H1 (cell line): ENCODE measurements around the gene ARHGEF28. TPM values are rescaled to one million over a fixed set of nuclear protein-coding genes. Genes with fewer than 3 reads are reported as not detected.

Source experiments
- CTCF ChIA-PET: fragments of 300-600 bp; sonication (Branson Sonifier 250); formaldehyde crosslinking; loops from one replicate; lab custom pipeline; 2021; ENCODE audit not compliant: partially characterized antibody; lab: Charles Lee
- POLR2A ChIA-PET: fragments of 300-600 bp; sonication (Branson Sonifier 250); formaldehyde crosslinking; loops from one replicate; lab custom pipeline; 2021; ENCODE audit warnings: inconsistent platforms; ENCODE audit not compliant: partially characterized antibody; lab: Charles Lee
- DNase-seq, 2 experiments: peaks; one replicate each; pipeline versions ENCODE4 v3.0.0 to v3.0.0-alpha.2; 2010 to 2022; ENCODE audit warnings: low spot score in 2 of 2, low read depth in 1 of 2, mixed read lengths in 1 of 2
- FAIRE-seq: peaks from 2 replicates; lab custom pipeline; 2011; peaks lifted over from hg19 to GRCh38; lab: Jason Lieb, UNC
- H2AFZ ChIP-seq: 2 replicates; pipeline ENCODE4 v1.8.1; 2012; ENCODE audit warnings: low read length, inconsistent platforms
- H2AK5ac ChIP-seq: 2 replicates; pipeline ENCODE4 v1.6.1; 2013; ENCODE audit warnings: low read depth, low read length
- H2BK120ac ChIP-seq: replicated peaks from 2 replicates; pipeline ENCODE3; 2013; ENCODE audit warnings: low read depth, low read length, inconsistent platforms
- H2BK12ac ChIP-seq: 2 replicates; pipeline ENCODE4 v1.6.1; 2013; ENCODE audit warnings: low read depth, low read length
- H2BK15ac ChIP-seq: 2 replicates; pipeline ENCODE4 v1.6.1; 2013; ENCODE audit warnings: low read length
- H2BK20ac ChIP-seq: 2 replicates; pipeline ENCODE4 v1.6.1; 2013; ENCODE audit warnings: low read length
- H2BK5ac ChIP-seq: 2 replicates; pipeline ENCODE4 v1.6.1; 2013; ENCODE audit warnings: low read depth, low read length
- H3K14ac ChIP-seq: 2 replicates; pipeline ENCODE4 v1.6.1; 2013; ENCODE audit warnings: inconsistent platforms; ENCODE audit not compliant: insufficient read length
- H3K18ac ChIP-seq: 2 replicates; pipeline ENCODE4 v1.6.1; 2013; ENCODE audit warnings: low read length; ENCODE audit errors: extremely low read depth
- H3K23ac ChIP-seq: 2 replicates; pipeline ENCODE4 v1.6.1; 2013; ENCODE audit warnings: inconsistent platforms; ENCODE audit not compliant: insufficient read length
- H3K23me2 ChIP-seq: 2 replicates; pipeline ENCODE4 v1.6.1; 2013; ENCODE audit warnings: low read depth, low read length
- H3K27ac ChIP-seq: 2 replicates; pipeline ENCODE4 v1.6.1; 2011; ENCODE audit warnings: low read depth, low read length, inconsistent platforms
- H3K27me3 ChIP-seq, 4 experiments: replicated peaks in 1 of 4; 1 replicate in 1 of 4; 2 replicates in 3 of 4; pipeline versions ENCODE4 v1.6.1 to v1.8.1; 2011 to 2013; ENCODE audit warnings: low read length in 3 of 4, mild to moderate bottlenecking in 3 of 4, inconsistent platforms in 2 of 4, mixed read lengths in 2 of 4, moderate library complexity in 1 of 4; ENCODE audit not compliant: control insufficient read depth in 3 of 4, insufficient read depth in 3 of 4; ENCODE audit errors: extremely low read depth in 1 of 4
- H3K36me3 ChIP-seq, 4 experiments: 2 replicates each; pipeline versions ENCODE4 v1.6.1 to v1.8.1; 2011 to 2013; ENCODE audit warnings: mild to moderate bottlenecking in 4 of 4, low read length in 3 of 4, moderate library complexity in 2 of 4, control low read depth in 1 of 4, inconsistent platforms in 1 of 4; ENCODE audit not compliant: insufficient read depth in 4 of 4, control insufficient read depth in 2 of 4
- H3K4ac ChIP-seq: replicated peaks from 2 replicates; pipeline ENCODE3; 2013; ENCODE audit warnings: low read length, low read depth, mixed read lengths, inconsistent platforms; ENCODE audit not compliant: insufficient read length
- H3K4me1 ChIP-seq, 4 experiments: replicated peaks in 1 of 4; 1 replicate in 1 of 4; 2 replicates in 3 of 4; pipeline versions ENCODE4 v1.6.1 to v1.8.1; 2011 to 2013; ENCODE audit warnings: low read length in 3 of 4, inconsistent platforms in 2 of 4, mixed read lengths in 1 of 4; ENCODE audit not compliant: insufficient read depth in 4 of 4, control insufficient read depth in 3 of 4
- H3K4me2 ChIP-seq, 2 experiments: 2 replicates each; pipeline versions ENCODE4 v1.6.1 to v1.8.1; 2011 to 2013; ENCODE audit warnings: low read depth in 2 of 2, low read length in 2 of 2, control low read depth in 1 of 2, inconsistent platforms in 1 of 2, mild to moderate bottlenecking in 1 of 2; ENCODE audit not compliant: insufficient read depth in 1 of 2
- H3K4me3 ChIP-seq, 4 experiments: fragments of 200-600, 300-600 bp in 1 of 4; sonication (generic), shearing (Covaris generic), sonication (Bioruptor Twin) in 1 of 4; 2 replicates each; pipeline versions ENCODE4 v1.5.1 to v1.8.1; 2011 to 2016; ENCODE audit warnings: low read length in 4 of 4, low read depth in 3 of 4, control low read depth in 2 of 4, inconsistent platforms in 2 of 4, mild to moderate bottlenecking in 2 of 4, mixed read lengths in 1 of 4, moderate library complexity in 1 of 4; ENCODE audit not compliant: insufficient read depth in 2 of 4; ENCODE audit errors: extremely low read depth in 1 of 4
- H3K56ac ChIP-seq: replicated peaks from 2 replicates; pipeline ENCODE3; 2013; ENCODE audit warnings: low read depth, mild to moderate bottlenecking, mixed read lengths, low read length, inconsistent platforms; ENCODE audit not compliant: insufficient read length
- H3K79me1 ChIP-seq: 2 replicates; pipeline ENCODE4 v1.6.1; 2013; ENCODE audit warnings: low read depth, low read length, control low read depth
- H3K79me2 ChIP-seq, 2 experiments: 2 replicates each; pipeline versions ENCODE4 v1.6.1 to v1.8.1; 2012 to 2013; ENCODE audit warnings: low read length in 2 of 2, mild to moderate bottlenecking in 2 of 2, inconsistent platforms in 1 of 2; ENCODE audit not compliant: insufficient read depth in 2 of 2, control insufficient read depth in 1 of 2
- H3K9ac ChIP-seq, 4 experiments: replicated peaks in 1 of 4; 1 replicate in 1 of 4; 2 replicates in 3 of 4; pipeline versions ENCODE4 v1.6.1 to v1.8.1; 2011 to 2013; ENCODE audit warnings: low read depth in 3 of 4, low read length in 3 of 4, control low read depth in 2 of 4, mild to moderate bottlenecking in 2 of 4, moderate library complexity in 2 of 4, inconsistent platforms in 1 of 4; ENCODE audit errors: extremely low read depth in 1 of 4
- H3K9me3 ChIP-seq, 2 experiments: 2 replicates each; pipeline versions ENCODE4 v1.6.1 to v1.8.1; 2012 to 2013; ENCODE audit warnings: mild to moderate bottlenecking in 2 of 2, moderate library complexity in 2 of 2, control low read depth in 1 of 2, inconsistent platforms in 1 of 2, low read depth in 1 of 2, low read length in 1 of 2, mixed read lengths in 1 of 2; ENCODE audit not compliant: insufficient read depth in 2 of 2
- H4K20me1 ChIP-seq, 2 experiments: replicated peaks in 1 of 2; 2 replicates each; pipeline versions ENCODE3 to v1.8.1; 2011 to 2013; ENCODE audit warnings: inconsistent platforms in 2 of 2, low read length in 2 of 2, mild to moderate bottlenecking in 1 of 2; ENCODE audit not compliant: insufficient read depth in 2 of 2, control insufficient read depth in 1 of 2
- H4K5ac ChIP-seq: 2 replicates; pipeline ENCODE4 v1.6.1; 2013; ENCODE audit warnings: low read length, low read depth, mixed read lengths, inconsistent platforms; ENCODE audit not compliant: insufficient read length
- H4K8ac ChIP-seq: 2 replicates; pipeline ENCODE4 v1.8.0; 2013; ENCODE audit warnings: mild to moderate bottlenecking, moderate library complexity, low read length, inconsistent platforms; ENCODE audit not compliant: insufficient read depth; ENCODE audit errors: extremely low read depth
- H4K91ac ChIP-seq: replicated peaks from 2 replicates; pipeline ENCODE3; 2013; ENCODE audit warnings: low read length, mixed read lengths, inconsistent platforms; ENCODE audit not compliant: insufficient read length
- ATF3 ChIP-seq: IDR thresholded peaks from 2 replicates; pipeline ENCODE4 v1.6.1; 2011; ENCODE audit warnings: low read depth, mild to moderate bottlenecking, low read length; ENCODE audit not compliant: insufficient read depth
- CBX8 ChIP-seq: fragments of 300-800, 300-1000 bp; sonication (generic); IDR thresholded peaks from 2 replicates; pipeline ENCODE4 v1.7.1; 2016; ENCODE audit warnings: low read depth, low read length, borderline replicate concordance
- CHD2 ChIP-seq: IDR thresholded peaks from 2 replicates; pipeline ENCODE4 v1.6.1; 2012; ENCODE audit warnings: low read length, improper control_type of control experiment
- CREB1 ChIP-seq: IDR thresholded peaks from 2 replicates; pipeline ENCODE4 v1.6.1; 2012; ENCODE audit warnings: inconsistent platforms
- CTCF ChIP-seq, 3 experiments: IDR thresholded peaks; 1 replicate in 2 of 3; 2 replicates in 1 of 3; pipeline versions ENCODE4 v1.5.1 to v1.6.1; 2011; ENCODE audit warnings: low read length in 3 of 3, mild to moderate bottlenecking in 3 of 3, inconsistent platforms in 2 of 3, low read depth in 1 of 3, moderate library complexity in 1 of 3; ENCODE audit not compliant: insufficient read depth in 1 of 3; ENCODE audit errors: control extremely low read depth in 1 of 3
- EGR1 ChIP-seq: IDR thresholded peaks from 2 replicates; pipeline ENCODE4 v1.6.1; 2011; ENCODE audit warnings: low read depth, low read length, borderline replicate concordance
- HDAC2 ChIP-seq, 2 experiments: fragments of 300-600 bp in 1 of 2; sonication (generic) in 1 of 2; IDR thresholded peaks; 2 replicates each; pipeline ENCODE4 v1.6.1; 2011 to 2012; ENCODE audit warnings: low read depth in 2 of 2, low read length in 2 of 2, mild to moderate bottlenecking in 2 of 2, moderate library complexity in 2 of 2, borderline replicate concordance in 1 of 2, inconsistent platforms in 1 of 2
- RBBP5 ChIP-seq: IDR thresholded peaks from 2 replicates; pipeline ENCODE4 v1.7.1; 2012; ENCODE audit warnings: low read depth, mild to moderate bottlenecking, inconsistent platforms, low read length, moderate library complexity, borderline replicate concordance
- SAP30 ChIP-seq: fragments of 300-600 bp; sonication (generic); IDR thresholded peaks from 2 replicates; pipeline ENCODE4 v1.7.1; 2012; ENCODE audit warnings: low read length, moderate library complexity, mild to moderate bottlenecking, inconsistent platforms; ENCODE audit not compliant: insufficient read depth, insufficient replicate concordance
- TCF12 ChIP-seq: IDR thresholded peaks from 2 replicates; pipeline ENCODE4 v1.6.1; 2011; ENCODE audit warnings: low read depth, mild to moderate bottlenecking, low read length
- TEAD4 ChIP-seq: IDR thresholded peaks from 2 replicates; pipeline ENCODE4 v1.6.1; 2012; ENCODE audit warnings: low read depth, low read length, inconsistent platforms, mixed read lengths
- WGBS, 2 experiments: shearing (Covaris generic) in 1 of 2; methylation state at CpG; one replicate each; pipeline versions ENCODE4 v1.1.6 to v1.1.7; 2013 to 2015; ENCODE audit warnings: low lambda C conversion rate in 2 of 2, mixed read lengths in 2 of 2, inconsistent platforms in 1 of 2, low coverage in 1 of 2, missing lambda C conversion rate in 1 of 2; ENCODE audit not compliant: insufficient replicate concordance in 2 of 2, insufficient coverage in 1 of 2, insufficient read length in 1 of 2; ENCODE audit errors: extremely low coverage in 1 of 2, missing lambda C conversion rate in 1 of 2; 5-methylcytosine and 5-hydroxymethylcytosine counted together
- polyA plus RNA-seq, 7 experiments: library from polyadenylated mRNA; depleted of rRNA in 3 of 7; stranded (reverse) in 5 of 7; unstranded in 2 of 7; fragments of >200 nt in 5 of 7; fragments of 200-250 nt in 2 of 7; gene quantifications; 1 replicate in 5 of 7; 2 replicates in 1 of 7; 4 replicates in 1 of 7; pipeline versions ENCODE4 v1.2.1 to v1.2.3, GENCODE V29; 2011 to 2013; ENCODE audit warnings: missing spikeins in 2 of 7, mixed read lengths in 2 of 7
- total RNA-seq: library from RNA; stranded (reverse); fragmentation: NEBNext Ultra II Directional; extraction: Animal tissue kit (Norgen Biotek cat#: 25700); gene quantifications from 2 replicates; pipeline ENCODE4 v1.2.1, GENCODE V29; 2021

Gene ARHGEF28
- total and polyA plus RNA-seq, 2 of the 8 experiments (the other 6 are each of a cell fraction or from before 2014, with no cell fraction given): 0.33 to 1.0 TPM

- no peak overlapping the region for H3K56ac ChIP-seq
- H2BK120ac ChIP-seq: no peak overlapping the region
- no peaks in the 10 kb centered on the region for H3K9me3 ChIP-seq
- no peaks in the 10 kb centered on the region for H3K27me3 ChIP-seq
- no peak overlapping the region for H4K91ac ChIP-seq
- H3K9ac ChIP-seq: no peak overlapping the region
- H3K18ac ChIP-seq: no peak overlapping the region
- H3K36me3 ChIP-seq: no peaks in the 10 kb centered on the region
- no peak overlapping the region for H3K4me2 ChIP-seq
- no peak overlapping the region for H2AFZ ChIP-seq
- WGBS, 2 experiments: 91% methylated on average over 5 of the region's 5 CpGs; no CpG with 5 or more reads in 1 of the 2 experiments
- H2AK5ac ChIP-seq: no peak overlapping the region
- no peak overlapping the region for H2BK12ac ChIP-seq
- H3K4ac ChIP-seq: no peak overlapping the region
- DNase-seq (no peak), FAIRE-seq (no peak)
- H2BK5ac ChIP-seq: no peak overlapping the region
- H3K79me1 ChIP-seq: no peaks in the 10 kb centered on the region
- H3K14ac ChIP-seq: no peak overlapping the region
- no peak overlapping the region for H4K8ac ChIP-seq
- no peaks in the 10 kb centered on the region for H3K23me2 ChIP-seq
- H3K4me1 ChIP-seq: no peaks in the 10 kb centered on the region
- H3K79me2 ChIP-seq: no peaks in the 10 kb centered on the region
- POLR2A ChIA-PET: no interaction called here
- H2BK20ac ChIP-seq: no peak overlapping the region
- H3K23ac ChIP-seq: no peak overlapping the region
- no peak overlapping the region for H2BK15ac ChIP-seq
- no peak overlapping the region for H4K5ac ChIP-seq
- CTCF ChIA-PET: interaction anchor here (1.3 to 1.6 kb wide), 2 partner anchors 300 to 775 kb away, joined by 4 read pairs; no protein-coding TSS in a partner anchor
- H4K20me1 ChIP-seq: no peaks in the 10 kb centered on the region
- no peak overlapping the region for H3K4me3 ChIP-seq
- H3K27ac ChIP-seq: no peak overlapping the region
- TF ChIP-seq TCF12 (no peak), CHD2 (no peak), CREB1 (no peak), HDAC2 (IDR thresholded peaks at IDR 0.05; ENCODE audit: borderline replicate concordance in 1 of 2, low read depth in 2 of 2, low read length in 2 of 2) (no peak), CBX8 (no peak), SAP30 (no peak), ATF3 (no peak), RBBP5 (no peak), CTCF (IDR thresholded peaks at IDR 0.05; ENCODE audit: control extremely low read depth in 1 of 3, insufficient read depth in 1 of 3, low read depth in 1 of 3, low read length in 3 of 3) (no peak), TEAD4 (no peak), EGR1 (no peak)
Measured at GRCh38 chr5:73897893-73898292, 271.9 kb downstream of the ARHGEF28 start.
